PC-3 (cell line): ENCODE data around the gene HNRNPCL1. TPM values are rescaled to one million over a fixed set of nuclear protein-coding genes. Genes with fewer than 3 reads are reported as not detected.
"Not testable (repeated sequence)": the region's sequence is repeated elsewhere in the genome, so short reads cannot be mapped to it uniquely, and the experiment has no call there.

Source experiments
- ATAC-seq: fragments of 200-7000 bp; cut with Tn5 transposase; 2 replicates; pipeline ENCODE4 v1.9.1; 2020; ENCODE audit warnings: mild to moderate bottlenecking, moderate library complexity
- Bru-seq: library from RNA; stranded (reverse); fragments of 400-500 nt; gene quantifications from one replicate; lab custom pipeline; 2021; lab: Mats Ljungman, UMichigan
- BruChase-seq, 2 experiments: library from RNA; stranded (reverse); fragments of 400-500 nt; gene quantifications; one replicate each; lab custom pipeline; 2021; lab: Mats Ljungman, UMichigan
- BruUV-seq: library from RNA; stranded (reverse); fragments of 400-500 nt; replicated peaks from 2 replicates; lab custom pipeline; 2021; lab: Mats Ljungman, UMichigan
- CTCF ChIA-PET: fragments of 300-600 bp; sonication (Branson Sonifier 250); formaldehyde crosslinking; loops from one replicate; lab custom pipeline; 2022; ENCODE audit warnings: antibody characterized with exemption; lab: Charles Lee
- POLR2A ChIA-PET: fragments of 300-600 bp; sonication (Branson Sonifier 250); formaldehyde crosslinking; loops from one replicate; lab custom pipeline; 2022; ENCODE audit warnings: antibody characterized with exemption; ENCODE audit not compliant: unreplicated experiment; lab: Charles Lee
- DNase-seq: peaks from one replicate; pipeline ENCODE4 v3.0.0-alpha.2; 2015
- H2AFZ ChIP-seq: fragments of 300-600 bp; sonication (generic); 2 replicates; pipeline ENCODE4 v1.6.0; 2016; ENCODE audit warnings: antibody characterized with exemption, low read length
- H3F3A ChIP-seq: fragments of 300-600 bp; sonication (generic); one replicate; pipeline ENCODE4 v1.6.0; 2017; ENCODE audit warnings: antibody characterized with exemption, low read length, control low read depth, mild to moderate bottlenecking; ENCODE audit not compliant: unreplicated experiment
- H3K27ac ChIP-seq: fragments of 300-600 bp; sonication (generic); 2 replicates; pipeline ENCODE4 v1.5.1; 2016; ENCODE audit warnings: mild to moderate bottlenecking, low read length
- H3K27me3 ChIP-seq: fragments of 300-600 bp; sonication (generic); 2 replicates; pipeline ENCODE4 v1.6.1; 2016; ENCODE audit warnings: low read length, mixed read lengths
- H3K36me3 ChIP-seq: fragments of 300-600 bp; sonication (generic); 2 replicates; pipeline ENCODE4 v1.6.1; 2016; ENCODE audit warnings: low read depth, mixed run types, low read length, mixed read lengths
- H3K4me1 ChIP-seq: fragments of 300-600 bp; sonication (generic); 2 replicates; pipeline ENCODE4 v1.5.1; 2016; ENCODE audit warnings: low read length; ENCODE audit not compliant: insufficient read depth
- H3K4me2 ChIP-seq: fragments of 300-600 bp; sonication (generic); 2 replicates; pipeline ENCODE4 v1.6.0; 2016; ENCODE audit warnings: low read length
- H3K4me3 ChIP-seq: fragments of 300-600 bp; sonication (generic); 2 replicates; pipeline ENCODE4 v1.5.1; 2016; ENCODE audit warnings: mild to moderate bottlenecking, low read length, mixed read lengths
- H3K79me2 ChIP-seq: fragments of 300-600 bp; sonication (generic); 2 replicates; pipeline ENCODE4 v1.6.1; 2017; ENCODE audit warnings: low read length, mixed read lengths
- H3K9ac ChIP-seq: fragments of 300-600 bp; sonication (generic); 2 replicates; pipeline ENCODE4 v1.6.0; 2016; ENCODE audit warnings: mild to moderate bottlenecking, low read length
- H3K9me2 ChIP-seq: fragments of 300-600 bp; sonication (generic); replicated peaks from 2 replicates; pipeline ENCODE4 v1.6.1; 2016; ENCODE audit warnings: mixed run types, low read length, mixed read lengths
- H3K9me3 ChIP-seq: fragments of 300-600 bp; sonication (generic); 2 replicates; pipeline ENCODE4 v1.6.1; 2016; ENCODE audit warnings: low read length, mixed read lengths
- H4K20me1 ChIP-seq: fragments of 300-600 bp; sonication (generic); 2 replicates; pipeline ENCODE4 v1.6.1; 2016; ENCODE audit warnings: low read length, mixed read lengths
- intact Hi-C: fragments of 100-400 bp; cut with micrococcal nuclease; formaldehyde crosslinking; loops from 2 replicates; pipeline ENCODE4 v1.9.0; 2023
- long read RNA-seq: library from polyadenylated mRNA; unstranded; transcript quantifications from one replicate; pipeline ENCODE4 v2.0.0, GENCODE V29; 2021; ENCODE audit not compliant: unreplicated experiment
- total RNA-seq: library from RNA; depleted of rRNA; stranded (reverse); fragments of >200 nt; gene quantifications from 2 replicates; pipeline ENCODE4 v1.2.3, GENCODE V29; 2014; rRNA removed

The HNRNPCL1 gene
- not detected in 2 replicates for total RNA-seq
- percentile 16 among the genes with signal in this experiment for Bru-seq, nascent RNA
- BruChase-seq, experiment 1, labeled RNA remaining after a 6-hour chase: not detected
- not detected for BruChase-seq, experiment 2, labeled RNA remaining after a 2-hour chase
- long read RNA-seq: 0 reads

GRCh38 chr1:12848620-12849019, at the start of gene HNRNPCL1:
Gene HNRNPCL1, minus strand, starts transcription at chr1:12848720. Its CDS starts 431 bp downstream, at chr1:12848289.
- H3K79me2 ChIP-seq, H3K9me2 ChIP-seq, H2AFZ ChIP-seq, H3K4me1 ChIP-seq, H4K20me1 ChIP-seq, H3K9me3 ChIP-seq, DNase-seq, H3K9ac ChIP-seq, ATAC-seq, H3F3A ChIP-seq, H3K36me3 ChIP-seq, H3K27me3 ChIP-seq, intact Hi-C loops, H3K4me2 ChIP-seq, H3K4me3 ChIP-seq, H3K27ac ChIP-seq, CTCF ChIA-PET, BruUV-seq, POLR2A ChIA-PET: not testable (repeated sequence)

- H3K9ac ChIP-seq, H3K79me2 ChIP-seq, ATAC-seq, H3K9me3 ChIP-seq, H3K4me3 ChIP-seq, CTCF ChIA-PET, intact Hi-C loops, BruUV-seq, H3F3A ChIP-seq, H2AFZ ChIP-seq, H3K27me3 ChIP-seq, H3K9me2 ChIP-seq, H4K20me1 ChIP-seq, DNase-seq, POLR2A ChIA-PET, H3K36me3 ChIP-seq, H3K4me1 ChIP-seq, H3K4me2 ChIP-seq, H3K27ac ChIP-seq: not testable (repeated sequence)
These were observed 49.6 kb upstream of the HNRNPCL1 start, which contains the start of gene PRAMEF10 for GRCh38 chr1:12898170-12898569. Gene PRAMEF10, minus strand, starts transcription at chr1:12898270. Its CDS starts 2,423 bp downstream, at chr1:12895847.

GRCh38 chr1:12886101-12886500, 37.6 kb upstream of the HNRNPCL1 start, which contains the start of gene PRAMEF4:
Gene PRAMEF4, minus strand, starts transcription at chr1:12886201. Its CDS starts 2,807 bp downstream, at chr1:12883394.
- POLR2A ChIA-PET, H4K20me1 ChIP-seq, intact Hi-C loops, H3K79me2 ChIP-seq, H3K4me2 ChIP-seq, H3K27me3 ChIP-seq, H3F3A ChIP-seq, ATAC-seq, H3K9ac ChIP-seq, H3K9me2 ChIP-seq, H2AFZ ChIP-seq, CTCF ChIA-PET, BruUV-seq, H3K9me3 ChIP-seq, DNase-seq, H3K4me1 ChIP-seq, H3K27ac ChIP-seq, H3K4me3 ChIP-seq, H3K36me3 ChIP-seq: not testable (repeated sequence)

GRCh38 chr1:12878453-12878852, 29.9 kb upstream of the HNRNPCL1 start:
- H3F3A ChIP-seq, H3K27ac ChIP-seq, H3K36me3 ChIP-seq, H2AFZ ChIP-seq, H3K4me1 ChIP-seq, ATAC-seq, CTCF ChIA-PET, DNase-seq, H3K27me3 ChIP-seq, intact Hi-C loops, H3K9ac ChIP-seq, H4K20me1 ChIP-seq, H3K9me3 ChIP-seq, POLR2A ChIA-PET, H3K9me2 ChIP-seq, H3K4me2 ChIP-seq, H3K79me2 ChIP-seq, BruUV-seq, H3K4me3 ChIP-seq: not testable (repeated sequence)

- H3F3A ChIP-seq, CTCF ChIA-PET: not testable (repeated sequence)
These were observed 14.8 kb upstream of the HNRNPCL1 start for GRCh38 chr1:12863131-12863880.

GRCh38 chr1:12856786-12857185, 8.3 kb upstream of the HNRNPCL1 start, which contains the start of gene PRAMEF2:
Gene PRAMEF2, plus strand, starts transcription at chr1:12857086. Its CDS starts 1,924 bp downstream, at chr1:12859010.
- H3K4me2 ChIP-seq, H3K9me3 ChIP-seq, H2AFZ ChIP-seq, H3F3A ChIP-seq, CTCF ChIA-PET, ATAC-seq, H3K27me3 ChIP-seq, H3K36me3 ChIP-seq, intact Hi-C loops, BruUV-seq, H3K9ac ChIP-seq, H4K20me1 ChIP-seq, H3K4me3 ChIP-seq, DNase-seq, POLR2A ChIA-PET, H3K79me2 ChIP-seq, H3K9me2 ChIP-seq, H3K27ac ChIP-seq, H3K4me1 ChIP-seq: not testable (repeated sequence)

More at GRCh38 chr1:12863131-12863880, 14.8 kb upstream of the HNRNPCL1 start:
- H3K79me2 ChIP-seq, intact Hi-C loops, H3K27me3 ChIP-seq, H3K9me2 ChIP-seq, DNase-seq, BruUV-seq, H3K27ac ChIP-seq, H3K4me2 ChIP-seq, H3K4me1 ChIP-seq, POLR2A ChIA-PET, H4K20me1 ChIP-seq, ATAC-seq, H3K9me3 ChIP-seq, H2AFZ ChIP-seq, H3K4me3 ChIP-seq, H3K36me3 ChIP-seq, H3K9ac ChIP-seq: not testable (repeated sequence)
